HEK293T (cell line): ENCODE results near the gene PKP1.

Source experiments
- CTCF ChIA-PET: fragments of 350-600 bp; formaldehyde crosslinking; extraction: SDS; loops from one replicate; lab custom pipeline; 2021; ENCODE audit warnings: antibody characterized with exemption, inconsistent platforms; lab: Yijun Ruan, JAX
- POLR2A ChIA-PET: fragments of 350-600 bp; formaldehyde crosslinking; extraction: SDS; loops from one replicate; lab custom pipeline; 2020; ENCODE audit warnings: antibody characterized with exemption, inconsistent platforms; lab: Yijun Ruan, JAX
- DNase-seq: peaks from one replicate; pipeline ENCODE4 v3.0.0; 2012; ENCODE audit warnings: mixed read lengths; ENCODE audit errors: extremely low spot score
- CTBP1 ChIP-seq: fragments of 450-650 bp; IDR thresholded peaks from 2 replicates; pipeline ENCODE4 v1.6.1; 2016; ENCODE audit warnings: borderline replicate concordance
- ELF4 ChIP-seq: fragments of 450-650 bp; IDR thresholded peaks from 2 replicates; pipeline ENCODE4 v1.6.1; 2017; ENCODE audit warnings: antibody characterized with exemption
- FOXA1 ChIP-seq: fragments of 450-650 bp; IDR thresholded peaks from 2 replicates; pipeline ENCODE4 v1.6.1; 2016; ENCODE audit warnings: mild to moderate bottlenecking
- FOXK2 ChIP-seq: fragments of 450-650 bp; IDR thresholded peaks from 2 replicates; pipeline ENCODE4 v1.6.1; 2016; ENCODE audit warnings: mild to moderate bottlenecking
- FOXM1 ChIP-seq: fragments of 450-650 bp; IDR thresholded peaks from 2 replicates; pipeline ENCODE4 v1.6.1; 2017; ENCODE audit warnings: mild to moderate bottlenecking, borderline replicate concordance
- HDGF ChIP-seq: fragments of 450-650 bp; IDR thresholded peaks from 2 replicates; pipeline ENCODE4 v1.6.1; 2017; ENCODE audit warnings: antibody characterized with exemption, borderline replicate concordance
- L3MBTL2 ChIP-seq: fragments of 450-650 bp; conservative IDR thresholded peaks from 2 replicates; pipeline ENCODE4 v1.6.1; 2016; ENCODE audit warnings: mild to moderate bottlenecking
- LEF1 ChIP-seq: fragments of 450-650 bp; IDR thresholded peaks from 2 replicates; pipeline ENCODE4 v1.6.1; 2017; ENCODE audit warnings: mild to moderate bottlenecking, borderline replicate concordance
- NFRKB ChIP-seq: fragments of 450-650 bp; IDR thresholded peaks from 2 replicates; pipeline ENCODE4 v1.6.1; 2016; ENCODE audit warnings: mild to moderate bottlenecking, moderate library complexity
- PKNOX1 ChIP-seq: fragments of 450-650 bp; IDR thresholded peaks from 2 replicates; pipeline ENCODE4 v1.6.1; 2016
- SP1 ChIP-seq: fragments of 450-650 bp; IDR thresholded peaks from 2 replicates; pipeline ENCODE4 v1.6.1; 2017
- SUZ12 ChIP-seq: fragments of 450-650 bp; IDR thresholded peaks from 2 replicates; pipeline ENCODE4 v1.6.1; 2016; ENCODE audit warnings: mild to moderate bottlenecking
- TARDBP ChIP-seq: fragments of 450-650 bp; IDR thresholded peaks from 2 replicates; pipeline ENCODE4 v1.6.1; 2016
- ZNF384 ChIP-seq: fragments of 450-650 bp; IDR thresholded peaks from 2 replicates; pipeline ENCODE4 v1.6.1; 2016

Gene PKP1

GRCh38 chr1:201381130-201381529 lies 97.8 kb downstream of the PKP1 start:
- DNase-seq: no peak
- POLR2A ChIA-PET: no interaction called here
- CTCF ChIA-PET: no interaction called here
- TF ChIP-seq FOXA1 (no peak), HDGF (no peak), FOXK2 (no peak), LEF1 (no peak), FOXM1 (no peak), ZNF384 (no peak), SP1 (no peak), TARDBP (no peak), SUZ12 (no peak), PKNOX1 (no peak), ELF4 (no peak), L3MBTL2 (no peak), CTBP1 (no peak), NFRKB (no peak)
